K562 (cell line): Measurements from ENCODE around the gene TNN. TPM values are rescaled to one million over a fixed set of nuclear protein-coding genes. Genes with fewer than 3 reads are reported as not detected.
"Not testable (repeated sequence)": the region's sequence is repeated elsewhere in the genome, so short reads cannot be mapped to it uniquely, and the experiment has no call there.

ENCODE experiments used
- ATAC-seq: fragments of 200-7000 bp; cut with Tn5 transposase; 3 replicates; pipeline ENCODE4 v1.9.1; 2020; ENCODE audit warnings: moderate library complexity
- BruUV-seq: library from RNA; stranded (reverse); fragments of 400-500 nt; replicated peaks from 2 replicates; lab custom pipeline; 2021; lab: Mats Ljungman, UMichigan
- CTCF ChIA-PET: fragments of 300-600 bp; formaldehyde crosslinking; extraction: SDS; loops from one replicate; lab custom pipeline; 2021; ENCODE audit warnings: low intra/inter-chr PET ratio; lab: Yijun Ruan, JAX
- POLR2A ChIA-PET: fragments of 300-600, 350-650 bp; sonication (Branson Sonifier 250); formaldehyde crosslinking; extraction: SDS; loops from one replicate; lab custom pipeline; 2021; ENCODE audit warnings: antibody characterized with exemption, inconsistent platforms; lab: Yijun Ruan, JAX
- DNase-seq, 4 experiments: peaks; one replicate each; pipeline versions ENCODE4 v3.0.0 to v3.0.0-alpha.2; 2011 to 2018; ENCODE audit warnings: low spot score in 3 of 4, mixed read lengths in 3 of 4; ENCODE audit errors: extremely low read depth in 1 of 4
- FAIRE-seq: peaks from 2 replicates; lab custom pipeline; 2011; peaks lifted over from hg19 to GRCh38; lab: Jason Lieb, UNC
- H2AFZ ChIP-seq: 2 replicates; pipeline ENCODE4 v1.6.0; 2011; ENCODE audit warnings: low read depth, low read length, control low read depth, inconsistent platforms
- H3K27ac ChIP-seq: fragments of 200-600 bp; 3 replicates; pipeline ENCODE4 v1.8.0; 2011; ENCODE audit warnings: low read depth, mild to moderate bottlenecking, control low read depth, inconsistent platforms, low read length, moderate library complexity, mixed read lengths; ENCODE audit errors: extremely low read depth
- H3K27me3 ChIP-seq, 2 experiments: fragments of 300-600 bp in 1 of 2; 2 replicates in 1 of 2; 3 replicates in 1 of 2; pipeline versions ENCODE4 v1.6.0 to v1.8.0; 2011; ENCODE audit warnings: inconsistent platforms in 2 of 2, low read length in 2 of 2, mild to moderate bottlenecking in 1 of 2, mixed read lengths in 1 of 2, moderate library complexity in 1 of 2; ENCODE audit not compliant: control insufficient read depth in 2 of 2, insufficient read depth in 2 of 2
- H3K36me3 ChIP-seq: fragments of 300-600 bp; 3 replicates; pipeline ENCODE4 v1.8.0; 2011; ENCODE audit warnings: mild to moderate bottlenecking, low read length, inconsistent platforms; ENCODE audit not compliant: control insufficient read depth, insufficient read depth
- H3K4me1 ChIP-seq, 2 experiments: fragments of 200-600 bp in 1 of 2; replicated peaks in 1 of 2; 2 replicates in 1 of 2; 3 replicates in 1 of 2; pipeline versions ENCODE4 v1.5.1 to v1.8.0; 2011; ENCODE audit warnings: inconsistent platforms in 2 of 2, low read length in 2 of 2, mild to moderate bottlenecking in 1 of 2, mixed read lengths in 1 of 2, moderate library complexity in 1 of 2; ENCODE audit not compliant: control insufficient read depth in 2 of 2, insufficient read depth in 2 of 2
- H3K4me2 ChIP-seq: 2 replicates; pipeline ENCODE4 v1.6.1; 2011; ENCODE audit warnings: low read length, control low read depth, inconsistent platforms, mixed read lengths; ENCODE audit not compliant: insufficient read depth
- H3K4me3 ChIP-seq: fragments of 200-600 bp; sonication (generic), shearing (Covaris generic); 2 replicates; pipeline ENCODE4 v1.5.1; 2016; ENCODE audit warnings: control low read depth, inconsistent platforms
- H3K79me2 ChIP-seq: fragments of 200-600 bp; 3 replicates; pipeline ENCODE4 v1.8.0; 2011; ENCODE audit warnings: low read length, inconsistent platforms; ENCODE audit not compliant: control insufficient read depth, insufficient read depth
- H3K9ac ChIP-seq, 2 experiments: 2 replicates each; pipeline versions ENCODE4 v1.6.0 to v1.6.1; 2011; ENCODE audit warnings: low read depth in 2 of 2, low read length in 2 of 2, control low read depth in 1 of 2, inconsistent platforms in 1 of 2, mild to moderate bottlenecking in 1 of 2, mixed read lengths in 1 of 2; ENCODE audit not compliant: insufficient read depth in 1 of 2
- H3K9me1 ChIP-seq: one replicate; pipeline ENCODE4 v1.6.0; 2011; ENCODE audit warnings: inconsistent platforms, mild to moderate bottlenecking, low read length, moderate library complexity; ENCODE audit not compliant: control insufficient read depth, insufficient read depth
- H3K9me3 ChIP-seq: replicated peaks from 2 replicates; pipeline ENCODE4 v1.5.1; 2011; ENCODE audit warnings: low read depth, low read length, inconsistent platforms; ENCODE audit not compliant: control insufficient read depth, insufficient read depth
- H4K20me1 ChIP-seq: replicated peaks from 2 replicates; pipeline ENCODE4 v1.6.1; 2011; ENCODE audit warnings: low read length, inconsistent platforms, mixed read lengths; ENCODE audit not compliant: control insufficient read depth, insufficient read depth
- HMG20B ChIP-seq: fragments of 250-450 bp; sonication (Bioruptor Pico); IDR thresholded peaks from 2 replicates; pipeline ENCODE4 v1.5.0; 2021; ENCODE audit warnings: mild to moderate bottlenecking
- NRF1 ChIP-seq, 2 experiments: fragments of 450-650 bp; IDR thresholded peaks in 1 of 2; conservative IDR thresholded peaks in 1 of 2; 2 replicates each; pipeline ENCODE4 v1.6.1; 2014; ENCODE audit warnings: mild to moderate bottlenecking in 2 of 2
- TGIF2 ChIP-seq: sonication (generic); formaldehyde crosslinking; IDR thresholded peaks from 2 replicates; pipeline ENCODE4 v1.8.1; 2022; ENCODE audit warnings: mild to moderate bottlenecking, missing genetic modification reagents, moderate library complexity
- ZFP30 ChIP-seq: fragments of 250-450 bp; sonication (Bioruptor Pico); IDR thresholded peaks from 2 replicates; pipeline ENCODE4 v1.8.0; 2022; ENCODE audit warnings: moderate library complexity, mild to moderate bottlenecking, inconsistent platforms, borderline replicate concordance
- ZNF263 ChIP-seq: sonication (generic); formaldehyde crosslinking; IDR thresholded peaks from 2 replicates; pipeline ENCODE4 v1.8.0; 2022; ENCODE audit warnings: mild to moderate bottlenecking, missing genetic modification reagents, borderline replicate concordance
- ZNF316 ChIP-seq: fragments of 450-650 bp; IDR thresholded peaks from 2 replicates; pipeline ENCODE4 v1.6.1; 2016
- WGBS: fragments of 100-300 bp; shearing (Covaris generic); methylation state at CpG from one replicate; pipeline ENCODE4 v1.1.6; 2016; ENCODE audit warnings: low coverage, mixed read lengths; ENCODE audit not compliant: insufficient coverage; ENCODE audit errors: missing lambda C conversion rate; 5-methylcytosine and 5-hydroxymethylcytosine counted together
- in situ Hi-C: fragments of 300-500 bp; cut with MboI; formaldehyde crosslinking; loops from 4 replicates; pipeline ENCODE4 v1.15.0; 2018; ENCODE audit warnings: inconsistent platforms, mixed read lengths
- intact Hi-C: fragments of 100-400 bp; cut with micrococcal nuclease; formaldehyde crosslinking; loops from 2 replicates; pipeline ENCODE4 v1.14.2; 2022
- polyA plus RNA-seq, 8 experiments: library from polyadenylated mRNA; depleted of rRNA in 4 of 8; stranded (reverse) in 5 of 8; unstranded in 3 of 8; fragments of >200 nt; fragmentation: Nextera tagmentation in 2 of 8; fragmentation: Illumina TruSeq in 1 of 8; extraction: Ambion mirVana in 2 of 8; extraction: Trizol in 1 of 8; gene quantifications; 2 replicates each; pipeline versions ENCODE4 v1.2.1 to v1.2.3, GENCODE V29; 2011 to 2014; ENCODE audit warnings: inconsistent platforms in 1 of 8, missing spikeins in 1 of 8
- total RNA-seq, 7 experiments: library from RNA; depleted of rRNA in 6 of 7; stranded (reverse); fragments of >200 nt in 6 of 7; fragmentation: Illumina TruSeq in 2 of 7; extraction: Trizol in 2 of 7; gene quantifications; 2 replicates each; pipeline versions ENCODE4 v1.2.1 to v1.2.3, GENCODE V29; 2011 to 2021; ENCODE audit warnings: low replicate concordance in 1 of 7
- TF ChIP-seq, protein P1 (sequence below): sonication (generic); formaldehyde crosslinking; IDR thresholded peaks from 2 replicates; pipeline ENCODE4 v1.9.0; 2022; ENCODE audit warnings: mild to moderate bottlenecking, missing genetic modification reagents
- TF ChIP-seq, protein P2 (sequence below): IDR thresholded peaks from 2 replicates; pipeline ENCODE4 v1.6.1; 2016; ENCODE audit warnings: missing genetic modification characterization, missing compliant biosample characterization

Gene TNN
- total and polyA plus RNA-seq, 9 of the 15 experiments (the other 6 are each of a cell fraction or from before 2014, with no cell fraction given), result 0.01 to 0.09 (median 0.07) TPM; not detected in 4

DNA sequence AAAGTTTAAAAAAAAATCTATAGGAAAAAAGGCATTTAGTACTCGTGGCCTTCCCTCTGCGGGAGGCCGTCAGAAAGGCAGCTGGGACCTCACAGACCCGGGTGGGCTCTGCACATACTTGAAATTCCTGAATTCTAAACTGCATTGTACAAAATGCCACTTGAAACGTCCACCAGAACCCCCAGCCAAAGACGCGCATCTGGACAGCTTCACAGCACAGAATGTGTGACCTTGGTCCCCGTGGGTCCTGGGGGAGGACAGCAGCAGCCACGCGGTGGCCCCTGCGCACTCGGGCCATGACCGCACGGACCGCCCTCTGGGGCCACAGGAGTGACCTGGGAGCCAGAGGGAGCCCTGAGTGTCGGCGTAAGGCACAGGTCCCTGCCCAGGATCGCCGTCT is 23.8 kb upstream of the TNN start:
- no peaks in the 10 kb centered on the region for H3K36me3 ChIP-seq
- peaks cover 0 to 11% of the 10 kb centered on the region in 2 experiments; a peak in 1 of 5 replicates for H3K4me1 ChIP-seq
- no TSS peak for BruUV-seq
- ATAC-seq (no peak; the same call in 2 of the 3 replicates), FAIRE-seq (no peak), DNase-seq (no peak)
- H3K9ac ChIP-seq, result peak overlapping the region in 1 of 2 experiments; percentile 42; a peak in 1 of 4 replicates
- H3K27me3 ChIP-seq, result peaks cover 41 to 56% of the 10 kb centered on the region in 2 experiments
- H2AFZ ChIP-seq, result no peak overlapping the region
- no peaks in the 10 kb centered on the region for H4K20me1 ChIP-seq
- no peaks in the 10 kb centered on the region for H3K79me2 ChIP-seq
- H3K9me3 ChIP-seq, result no peaks in the 10 kb centered on the region
- 2% methylated on average over 19 of the region's 19 CpGs for WGBS
- H3K9me1 ChIP-seq, result no peaks in the 10 kb centered on the region
- no peak overlapping the region for H3K27ac ChIP-seq
- no peak for TF ChIP-seq ZNF263 (CRISPR knock-in tag)
- no peak for TF ChIP-seq HMG20B
- TF ChIP-seq TGIF2 (CRISPR knock-in tag), result no peak
- no peak for TF ChIP-seq ZNF316
- TF ChIP-seq, protein P1, sequence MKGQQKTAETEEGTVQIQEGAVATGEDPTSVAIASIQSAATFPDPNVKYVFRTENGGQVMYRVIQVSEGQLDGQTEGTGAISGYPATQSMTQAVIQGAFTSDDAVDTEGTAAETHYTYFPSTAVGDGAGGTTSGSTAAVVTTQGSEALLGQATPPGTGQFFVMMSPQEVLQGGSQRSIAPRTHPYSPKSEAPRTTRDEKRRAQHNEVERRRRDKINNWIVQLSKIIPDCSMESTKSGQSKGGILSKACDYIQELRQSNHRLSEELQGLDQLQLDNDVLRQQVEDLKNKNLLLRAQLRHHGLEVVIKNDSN (CRISPR knock-in tag), result no peak
- TF ChIP-seq NRF1 (conservative IDR thresholded peaks at IDR 0.05 in 1 of 2, IDR thresholded peaks at IDR 0.05 in 1 of 2), result no peak
- TF ChIP-seq ZFP30, result no peak
- TF ChIP-seq, protein P2, sequence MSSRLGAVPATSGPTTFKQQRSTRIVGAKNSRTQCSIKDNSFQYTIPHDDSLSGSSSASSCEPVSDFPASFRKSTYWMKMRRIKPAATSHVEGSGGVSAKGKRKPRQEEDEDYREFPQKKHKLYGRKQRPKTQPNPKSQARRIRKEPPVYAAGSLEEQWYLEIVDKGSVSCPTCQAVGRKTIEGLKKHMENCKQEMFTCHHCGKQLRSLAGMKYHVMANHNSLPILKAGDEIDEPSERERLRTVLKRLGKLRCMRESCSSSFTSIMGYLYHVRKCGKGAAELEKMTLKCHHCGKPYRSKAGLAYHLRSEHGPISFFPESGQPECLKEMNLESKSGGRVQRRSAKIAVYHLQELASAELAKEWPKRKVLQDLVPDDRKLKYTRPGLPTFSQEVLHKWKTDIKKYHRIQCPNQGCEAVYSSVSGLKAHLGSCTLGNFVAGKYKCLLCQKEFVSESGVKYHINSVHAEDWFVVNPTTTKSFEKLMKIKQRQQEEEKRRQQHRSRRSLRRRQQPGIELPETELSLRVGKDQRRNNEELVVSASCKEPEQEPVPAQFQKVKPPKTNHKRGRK (tag), result no peak
- H3K4me2 ChIP-seq, result no peak overlapping the region
- intact Hi-C loops (no loop called here), in situ Hi-C loops (loop anchor here (5.0 kb wide), 1 partner anchor 83 kb away; no protein-coding TSS in a partner anchor)
- no peak overlapping the region for H3K4me3 ChIP-seq
- ChIA-PET CTCF (no interaction called here), POLR2A (no interaction called here)

DNA sequence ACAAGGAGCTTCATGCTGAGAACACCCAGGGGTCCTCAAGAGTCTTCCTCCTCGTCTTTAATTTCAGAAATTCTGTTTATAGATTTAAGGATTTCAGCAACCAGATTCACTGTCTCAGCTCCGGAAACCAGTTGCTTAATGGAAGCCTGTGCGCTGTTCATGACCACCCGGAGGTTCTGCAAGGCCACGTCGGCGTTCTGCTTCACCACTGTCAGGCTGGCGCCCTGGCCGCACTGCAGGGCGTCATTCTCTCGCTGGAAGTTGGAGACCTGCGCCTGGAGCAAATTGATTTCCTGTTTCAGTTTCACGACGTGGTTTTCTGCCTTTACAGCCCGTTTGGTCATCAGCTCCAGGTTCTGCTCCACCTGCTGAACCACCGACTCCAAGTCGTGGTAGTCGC is 23.0 kb upstream of the TNN start:
- H3K9me3 ChIP-seq, H3K9ac ChIP-seq, intact Hi-C loops, H3K9me1 ChIP-seq, H3K27ac ChIP-seq, H3K4me2 ChIP-seq, CTCF ChIA-PET, H3K4me3 ChIP-seq, H3K36me3 ChIP-seq, BruUV-seq, H3K79me2 ChIP-seq, H4K20me1 ChIP-seq, DNase-seq, FAIRE-seq, H2AFZ ChIP-seq: not testable (repeated sequence)
- H3K27me3 ChIP-seq, result peaks cover 44 to 57% of the 10 kb centered on the region in 2 experiments
- peak; percentile 47; the same call in 1 of the 3 replicates for ATAC-seq
- peaks cover 0 to 11% of the 10 kb centered on the region in 2 experiments; a peak in 1 of 5 replicates for H3K4me1 ChIP-seq
- in situ Hi-C loops, result loop anchor here (5.0 kb wide), 1 partner anchor 83 kb away; no protein-coding TSS in a partner anchor
- 2% methylated on average over 18 of the region's 18 CpGs for WGBS
- POLR2A ChIA-PET, result interaction anchor here (1.7 kb wide), 1 partner anchor 33 kb away, joined by 4 read pairs; no protein-coding TSS in a partner anchor
